SK-N-MC (cell line): Measurements from ENCODE around the gene LRRC8A.

Experiments used
- EZH2 ChIP-seq: fragments of 200-600 bp; sonication (generic); IDR thresholded peaks from one replicate; pipeline ENCODE4 v1.6.1; 2017; ENCODE audit warnings: antibody characterized with exemption
- FOXP2 ChIP-seq: optimal IDR thresholded peaks from 2 replicates; pipeline ENCODE3; 2011; ENCODE audit warnings: mild to moderate bottlenecking, moderate library complexity; ENCODE audit not compliant: insufficient read depth; ENCODE audit errors: extremely low read length, control extremely low read depth
- POLR2AphosphoS5 ChIP-seq: IDR thresholded peaks from 2 replicates; pipeline ENCODE4 v1.6.1; 2012; ENCODE audit warnings: mild to moderate bottlenecking, low read depth, low read length, borderline replicate concordance

GRCh38 chr9:128894764-128895163 lies 12.8 kb downstream of the LRRC8A start:
- no peak for TF ChIP-seq POLR2AphosphoS5
- no peak for TF ChIP-seq EZH2
- no peak for TF ChIP-seq FOXP2
